Lower lobe of right lung (tissue), 2 donors: ENCODE results near the gene KCTD1. TPM values are rescaled to one million over a fixed set of nuclear protein-coding genes. Genes with fewer than 3 reads are reported as not detected.

ENCODE experiments used
- ATAC-seq, 2 donors: fragments of 200-7000 bp; cut with Tn5 transposase; one replicate each; pipeline ENCODE4 v1.9.1; 2020 to 2022; ENCODE audit warnings: mild to moderate bottlenecking in 2 of 2, moderate library complexity in 2 of 2
- DNase-seq: peaks from one replicate; pipeline ENCODE4 v3.0.0-alpha.2; 2020
- H3K27ac ChIP-seq: fragments of 200-600 bp; one replicate; pipeline ENCODE4 v1.8.0; 2022
- H3K27me3 ChIP-seq: fragments of 200-600 bp; one replicate; pipeline ENCODE4 v1.8.0; 2022; ENCODE audit warnings: low read depth
- H3K36me3 ChIP-seq: fragments of 200-600 bp; one replicate; pipeline ENCODE4 v1.8.0; 2022; ENCODE audit warnings: mild to moderate bottlenecking
- H3K4me1 ChIP-seq: fragments of 200-600 bp; one replicate; pipeline ENCODE4 v1.8.0; 2022
- H3K4me3 ChIP-seq: fragments of 200-600 bp; one replicate; pipeline ENCODE4 v1.8.0; 2022; ENCODE audit warnings: mild to moderate bottlenecking
- H3K9me3 ChIP-seq: fragments of 200-600 bp; one replicate; pipeline ENCODE4 v1.8.0; 2022
- CTCF ChIP-seq: fragments of 200-600 bp; IDR thresholded peaks from one replicate; pipeline ENCODE4 v1.8.0; 2022; ENCODE audit warnings: antibody characterized with exemption, mild to moderate bottlenecking
- intact Hi-C: fragments of 100-400 bp; cut with DNase I; formaldehyde crosslinking; loops from one replicate; pipeline ENCODE4 v1.11.0; 2022
- total RNA-seq: library from RNA; stranded (reverse); fragmentation: NEBNext Ultra II Directional; extraction: Animal tissue kit (Norgen Biotek cat#: 25700); gene quantifications from one replicate; pipeline ENCODE4 v1.2.1, GENCODE V29; 2021
- donor health status: DM: no; HTN: yes; CAD: no; lungs with severe emphysema.

KCTD1 gene
- total RNA-seq, 1 donor from 2014 or later = 9.0 TPM

GRCh38 chr18:26432651-26433424, 115.5 kb downstream of the KCTD1 start:
- H3K27ac ChIP-seq = no peak overlapping the region
- TF ChIP-seq CTCF = no peak
- DNase-seq (no peak), ATAC-seq (no peak)
- H3K36me3 ChIP-seq = no peaks in the 10 kb centered on the region
- H3K4me1 ChIP-seq = no peaks in the 10 kb centered on the region
- H3K4me3 ChIP-seq = no peak overlapping the region
- H3K27me3 ChIP-seq = no peaks in the 10 kb centered on the region
- intact Hi-C loops = no loop called here
- no peaks in the 10 kb centered on the region for H3K9me3 ChIP-seq

GRCh38 chr18:26429535-26430226, 118.7 kb downstream of the KCTD1 start:
- TF ChIP-seq CTCF = no peak
- no peak for ATAC-seq

GRCh38 chr18:26425148-26425531, 123.2 kb downstream of the KCTD1 start:
- no peak overlapping the region for H3K27ac ChIP-seq
- no peaks in the 10 kb centered on the region for H3K27me3 ChIP-seq
- ATAC-seq (no peak), DNase-seq (no peak)
- no peaks in the 10 kb centered on the region for H3K4me1 ChIP-seq
- no peak for TF ChIP-seq CTCF
- H3K4me3 ChIP-seq = no peak overlapping the region
- H3K36me3 ChIP-seq = no peaks in the 10 kb centered on the region
- intact Hi-C loops = no loop called here
- no peaks in the 10 kb centered on the region for H3K9me3 ChIP-seq

More at GRCh38 chr18:26429535-26430226, 118.7 kb downstream of the KCTD1 start:
- Histone ChIP-seq H3K36me3 (no peaks in the 10 kb centered on the region), H3K27me3 (no peaks in the 10 kb centered on the region), H3K9me3 (no peaks in the 10 kb centered on the region), H3K4me1 (no peaks in the 10 kb centered on the region), H3K27ac (no peak overlapping the region), H3K4me3 (no peak overlapping the region)
- DNase-seq = no peak
- intact Hi-C loops = no loop called here

GRCh38 chr18:26424428-26425147, 123.8 kb downstream of the KCTD1 start:
- DNase-seq (no peak), ATAC-seq (no peak)
- H3K4me1 ChIP-seq = no peaks in the 10 kb centered on the region
- H3K9me3 ChIP-seq = no peaks in the 10 kb centered on the region
- H3K4me3 ChIP-seq = no peak overlapping the region
- H3K27ac ChIP-seq = no peak overlapping the region
- intact Hi-C loops = no loop called here
- no peaks in the 10 kb centered on the region for H3K27me3 ChIP-seq
- TF ChIP-seq CTCF = no peak
- no peaks in the 10 kb centered on the region for H3K36me3 ChIP-seq

GRCh38 chr18:26422472-26423162, 125.7 kb downstream of the KCTD1 start:
- Histone ChIP-seq H3K4me1 (no peaks in the 10 kb centered on the region), H3K4me3 (no peak overlapping the region), H3K9me3 (no peaks in the 10 kb centered on the region), H3K27me3 (no peaks in the 10 kb centered on the region), H3K36me3 (no peaks in the 10 kb centered on the region), H3K27ac (no peak overlapping the region)
- intact Hi-C loops = no loop called here
- TF ChIP-seq CTCF = no peak
- ATAC-seq (no peak), DNase-seq (no peak)
